Upper lobe of left lung (tissue), 6 donors: ENCODE data around the gene CLIP2. TPM values are rescaled to one million over a fixed set of nuclear protein-coding genes. Genes with fewer than 3 reads are reported as not detected.
"Not testable (repeated sequence)": the region's sequence is repeated elsewhere in the genome, so short reads cannot be mapped to it uniquely, and the experiment has no call there.

ENCODE experiments used
- ATAC-seq, 2 donors: fragments of 200-7000 bp; cut with Tn5 transposase; one replicate each; pipeline ENCODE4 v1.9.1; 2022; ENCODE audit warnings: mild to moderate bottlenecking in 2 of 2, moderate library complexity in 2 of 2; ENCODE audit not compliant: low FRiP score in 2 of 2
- DNase-seq, 2 donors: peaks; one replicate each; pipeline ENCODE4 v3.0.0-alpha.2; 2019 to 2020
- H3K27ac ChIP-seq, 4 donors: fragments of 200-600 bp; sonication (generic); one replicate each; pipeline ENCODE4 v1.5.1; 2016 to 2019
- H3K27me3 ChIP-seq, 4 donors: fragments of 200-600 bp; sonication (generic); one replicate each; pipeline ENCODE4 v1.5.1; 2017 to 2019
- H3K36me3 ChIP-seq, 4 donors: fragments of 200-600 bp; sonication (generic); one replicate each; pipeline ENCODE4 v1.5.1; 2016 to 2019
- H3K4me1 ChIP-seq, 4 donors: fragments of 200-600 bp; sonication (generic); one replicate each; pipeline ENCODE4 v1.5.1; 2018 to 2019
- H3K4me3 ChIP-seq, 4 donors: fragments of 200-600 bp; sonication (generic); one replicate each; pipeline ENCODE4 v1.5.1; 2017 to 2019; ENCODE audit warnings: mild to moderate bottlenecking in 2 of 4, moderate library complexity in 1 of 4
- H3K9me3 ChIP-seq, 4 donors: fragments of 200-600 bp; sonication (generic); one replicate each; pipeline ENCODE4 v1.5.1; 2018 to 2019
- EP300 ChIP-seq, 4 donors: sonication (generic); formaldehyde crosslinking; IDR thresholded peaks; one replicate each; pipeline ENCODE4 v1.5.1; 2017; ENCODE audit warnings: antibody characterized with exemption in 4 of 4, control low read depth in 2 of 4
- POLR2A ChIP-seq, 4 donors: fragments of 450-650 bp; IDR thresholded peaks; one replicate each; pipeline ENCODE4 v1.5.1; 2016 to 2017; ENCODE audit warnings: antibody characterized with exemption in 4 of 4, mild to moderate bottlenecking in 2 of 4
- POLR2AphosphoS5 ChIP-seq, 2 donors: sonication (generic); formaldehyde crosslinking; IDR thresholded peaks; one replicate each; pipeline ENCODE4 v1.5.1; 2017; ENCODE audit warnings: antibody characterized with exemption in 2 of 2
- WGBS, 2 donors: methylation state at CpG; one replicate each; pipeline ENCODE4 v1.1.5; 2017 to 2018; 5-methylcytosine and 5-hydroxymethylcytosine counted together
- total RNA-seq, 6 donors: library from RNA; depleted of rRNA in 4 of 6; stranded (reverse); fragments of >200 nt in 4 of 6; gene quantifications; one replicate each; pipeline versions ENCODE4 v1.1.0 to v1.2.1, GENCODE V29; 2016 to 2021
- TF ChIP-seq, protein P1 (sequence below), 6 experiments: fragments of 450-650 bp in 4 of 6; fragments of 200-600 bp in 2 of 6; sonication (generic) in 2 of 6; IDR thresholded peaks; one replicate each; pipeline ENCODE4 v1.5.1; 2016 to 2019; ENCODE audit warnings: antibody characterized with exemption in 6 of 6
- donor health status: DM: no; HTN: no; CAD: no; lungs with moderate emphysema.
- donor health status: DM: no; HTN: yes; CAD: no; lungs with severe emphysema.

Gene CLIP2
- total RNA-seq, 6 donors from 2014 or later = 12.1 to 55.5 (median 24.8) TPM

DNA sequence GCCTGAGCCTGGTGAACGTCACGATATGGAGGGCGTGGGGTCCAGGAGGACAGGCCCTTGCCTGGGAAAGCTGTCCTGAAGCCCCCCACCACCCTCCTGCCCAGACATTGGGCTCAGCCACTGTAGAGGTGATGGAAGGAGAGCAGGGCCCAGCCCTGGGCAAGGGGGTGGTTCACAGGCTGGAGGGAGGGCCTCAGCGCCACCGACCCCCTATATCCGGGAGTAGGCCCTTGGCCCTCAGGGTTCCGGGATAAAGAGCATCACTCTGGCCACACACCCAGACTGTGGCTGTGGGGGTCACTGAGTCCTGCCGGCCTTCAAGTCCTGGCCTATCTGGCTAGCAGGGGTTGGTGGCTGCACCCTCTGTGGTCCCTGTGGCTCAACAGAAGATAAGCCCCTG lies 109.2 kb downstream of the CLIP2 start:
- DNase-seq (no peak), ATAC-seq (no peak)
- WGBS, 2 donors = 98 to 100% methylated on average over 3 to 8 of the region's 8 CpGs
- Histone ChIP-seq H3K36me3 (peaks cover 0 to 34% (median 16%) of the 10 kb centered on the region in 4 donors), H3K4me1 (peaks cover 0 to 11% (median 6%) of the 10 kb centered on the region in 4 donors), H3K9me3 (no peaks in the 10 kb centered on the region), H3K27me3 (no peaks in the 10 kb centered on the region), H3K4me3 (no peak overlapping the region), H3K27ac (no peak overlapping the region)
- TF ChIP-seq POLR2A (IDR thresholded peaks at IDR 0.05) = no peak
- no peak for TF ChIP-seq EP300 (IDR thresholded peaks at IDR 0.05)
- TF ChIP-seq, protein P1, sequence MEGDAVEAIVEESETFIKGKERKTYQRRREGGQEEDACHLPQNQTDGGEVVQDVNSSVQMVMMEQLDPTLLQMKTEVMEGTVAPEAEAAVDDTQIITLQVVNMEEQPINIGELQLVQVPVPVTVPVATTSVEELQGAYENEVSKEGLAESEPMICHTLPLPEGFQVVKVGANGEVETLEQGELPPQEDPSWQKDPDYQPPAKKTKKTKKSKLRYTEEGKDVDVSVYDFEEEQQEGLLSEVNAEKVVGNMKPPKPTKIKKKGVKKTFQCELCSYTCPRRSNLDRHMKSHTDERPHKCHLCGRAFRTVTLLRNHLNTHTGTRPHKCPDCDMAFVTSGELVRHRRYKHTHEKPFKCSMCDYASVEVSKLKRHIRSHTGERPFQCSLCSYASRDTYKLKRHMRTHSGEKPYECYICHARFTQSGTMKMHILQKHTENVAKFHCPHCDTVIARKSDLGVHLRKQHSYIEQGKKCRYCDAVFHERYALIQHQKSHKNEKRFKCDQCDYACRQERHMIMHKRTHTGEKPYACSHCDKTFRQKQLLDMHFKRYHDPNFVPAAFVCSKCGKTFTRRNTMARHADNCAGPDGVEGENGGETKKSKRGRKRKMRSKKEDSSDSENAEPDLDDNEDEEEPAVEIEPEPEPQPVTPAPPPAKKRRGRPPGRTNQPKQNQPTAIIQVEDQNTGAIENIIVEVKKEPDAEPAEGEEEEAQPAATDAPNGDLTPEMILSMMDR (IDR thresholded peaks at IDR 0.05) = no peak
- no peak for TF ChIP-seq POLR2AphosphoS5 (IDR thresholded peaks at IDR 0.05)

DNA sequence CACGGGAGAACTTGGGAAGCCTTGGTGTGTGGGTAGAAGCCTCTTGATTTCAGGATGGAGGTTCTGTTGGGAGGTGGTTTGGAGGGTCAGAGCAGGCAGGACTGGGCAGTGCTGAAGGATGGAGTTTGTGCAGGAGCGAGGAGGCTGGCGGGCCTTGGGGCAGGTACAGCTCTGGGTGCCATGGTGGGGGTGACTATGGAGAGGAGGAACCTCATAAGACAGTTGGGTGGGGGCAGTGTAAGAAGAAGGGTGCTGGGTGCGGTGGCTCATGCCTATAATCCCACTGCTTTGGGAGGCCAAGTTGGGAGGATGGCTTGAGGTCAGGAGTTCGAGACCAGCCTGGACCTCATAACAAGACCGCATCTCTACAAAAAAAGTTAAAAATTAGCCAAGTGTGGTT lies 109.8 kb downstream of the CLIP2 start:
- H3K36me3 ChIP-seq = peaks cover 0 to 40% (median 19%) of the 10 kb centered on the region in 4 donors
- WGBS, 2 donors = 91 to 93% methylated on average over 6 of the region's 6 CpGs
- ATAC-seq = no peak
- H3K9me3 ChIP-seq = no peaks in the 10 kb centered on the region
- no peak for TF ChIP-seq EP300 (IDR thresholded peaks at IDR 0.05)
- no peak for TF ChIP-seq POLR2A (IDR thresholded peaks at IDR 0.05)
- TF ChIP-seq, protein P1 (IDR thresholded peaks at IDR 0.05) = no peak
- H3K27ac ChIP-seq = no peak overlapping the region
- peaks cover 0 to 5% (median 5%) of the 10 kb centered on the region in 4 donors for H3K4me1 ChIP-seq
- DNase-seq = no peak
- H3K4me3 ChIP-seq = no peak overlapping the region
- no peaks in the 10 kb centered on the region for H3K27me3 ChIP-seq

DNA sequence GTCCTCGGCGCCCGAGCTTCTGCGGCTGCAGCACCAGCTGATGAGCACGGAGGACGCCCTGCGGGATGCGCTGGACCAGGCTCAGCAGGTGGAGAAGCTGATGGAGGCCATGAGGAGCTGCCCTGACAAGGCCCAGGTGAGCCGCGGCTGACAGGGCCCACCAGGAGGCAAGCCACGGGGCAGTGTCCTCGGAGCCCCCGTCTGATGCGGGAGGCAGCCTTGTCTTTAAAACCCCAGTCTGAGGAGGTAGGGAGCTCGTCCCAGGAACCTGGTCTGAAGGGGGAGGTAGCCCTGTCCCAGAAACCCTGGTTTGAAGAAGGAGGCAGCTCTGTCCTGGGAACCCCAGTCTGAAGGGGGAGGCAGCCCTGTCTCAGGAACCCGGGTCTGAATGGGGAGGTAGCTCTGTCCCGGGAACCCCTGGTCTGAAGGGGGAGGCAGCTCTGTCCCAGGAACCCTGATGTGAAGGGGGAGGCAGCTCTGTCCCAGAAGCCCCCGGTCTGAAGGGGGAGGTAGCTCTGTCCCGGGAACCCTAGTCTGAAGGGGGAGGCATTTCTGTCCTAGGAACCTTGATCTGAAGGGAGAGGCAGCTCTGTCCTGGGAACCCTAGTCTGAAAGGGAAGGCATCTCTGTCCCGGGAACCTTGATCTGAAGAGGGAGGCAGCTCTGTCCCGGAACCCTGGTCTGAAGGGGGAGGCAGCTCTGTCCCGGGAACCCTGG lies 111.4 kb downstream of the CLIP2 start:
- WGBS, 2 donors = 83 to 91% methylated on average over 16 to 21 of the region's 22 CpGs

DNA sequence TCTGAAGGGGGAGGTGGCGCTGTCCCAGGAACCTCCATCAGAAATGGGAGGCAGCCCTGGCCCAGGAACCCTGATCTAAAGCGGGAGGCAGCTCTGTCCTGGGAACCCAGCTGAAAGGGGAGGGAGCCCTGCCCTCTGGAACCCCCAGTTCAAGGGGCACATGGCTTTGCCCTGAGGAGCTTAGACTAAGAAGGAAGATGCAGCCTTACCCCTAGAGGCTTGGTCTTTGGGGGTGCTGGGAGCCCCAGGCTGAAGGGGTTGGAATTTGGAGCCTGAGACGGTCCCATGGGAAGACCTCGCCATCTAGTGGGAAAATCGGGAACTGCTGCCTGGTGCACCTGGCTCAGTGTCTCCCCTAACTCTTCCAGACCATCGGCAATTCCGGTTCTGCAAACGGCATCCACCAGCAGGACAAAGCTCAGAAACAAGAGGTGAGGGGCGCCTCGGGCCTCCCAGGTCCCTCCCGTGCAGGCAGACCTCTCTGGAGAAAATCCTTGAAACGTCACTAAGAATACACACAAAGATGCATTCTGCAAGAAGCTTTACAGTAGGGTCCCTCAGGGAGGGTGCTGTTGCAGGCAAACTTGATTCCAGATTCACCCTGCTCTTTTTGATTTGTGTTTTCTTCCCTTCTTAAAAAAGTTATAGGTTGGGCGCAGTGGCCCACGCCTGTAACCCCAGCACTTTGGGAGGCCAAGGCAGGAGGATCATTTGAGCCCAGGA lies 112.1 kb downstream of the CLIP2 start:
- peak; percentile 38 to 80 for ATAC-seq
- H3K27me3 ChIP-seq = no peaks in the 10 kb centered on the region
- no peaks in the 10 kb centered on the region for H3K9me3 ChIP-seq
- 48 to 58% methylated on average over 8 to 11 of the region's 14 CpGs for WGBS, 2 donors
- peak in 1 of 2 donors; percentile 60 for DNase-seq
- no peak overlapping the region for H3K4me3 ChIP-seq
- H3K27ac ChIP-seq = no peak overlapping the region
- TF ChIP-seq, protein P1 (IDR thresholded peaks at IDR 0.05) = peak; percentile 90 to 97 (median 92)
- TF ChIP-seq EP300 (IDR thresholded peaks at IDR 0.05) (no peak), POLR2AphosphoS5 (IDR thresholded peaks at IDR 0.05) (no peak), POLR2A (IDR thresholded peaks at IDR 0.05) (no peak)
- peaks cover 0 to 48% (median 26%) of the 10 kb centered on the region in 4 donors for H3K36me3 ChIP-seq
- H3K4me1 ChIP-seq = no peaks in the 10 kb centered on the region

More for the DNA sequence above, 111.4 kb downstream of the CLIP2 start:
- TF ChIP-seq POLR2AphosphoS5 (IDR thresholded peaks at IDR 0.05) (no peak), POLR2A (IDR thresholded peaks at IDR 0.05) (no peak), EP300 (IDR thresholded peaks at IDR 0.05) (no peak)
- TF ChIP-seq, protein P1 (IDR thresholded peaks at IDR 0.05) = no peak
- Histone ChIP-seq H3K9me3 (no peaks in the 10 kb centered on the region), H3K27ac (no peak overlapping the region), H3K4me3 (no peak overlapping the region), H3K27me3 (no peaks in the 10 kb centered on the region), H3K36me3 (peaks cover 0 to 52% (median 27%) of the 10 kb centered on the region in 4 donors), H3K4me1 (no peaks in the 10 kb centered on the region)
- ATAC-seq (no peak), DNase-seq (peak in 1 of 2 donors; percentile 82)

DNA sequence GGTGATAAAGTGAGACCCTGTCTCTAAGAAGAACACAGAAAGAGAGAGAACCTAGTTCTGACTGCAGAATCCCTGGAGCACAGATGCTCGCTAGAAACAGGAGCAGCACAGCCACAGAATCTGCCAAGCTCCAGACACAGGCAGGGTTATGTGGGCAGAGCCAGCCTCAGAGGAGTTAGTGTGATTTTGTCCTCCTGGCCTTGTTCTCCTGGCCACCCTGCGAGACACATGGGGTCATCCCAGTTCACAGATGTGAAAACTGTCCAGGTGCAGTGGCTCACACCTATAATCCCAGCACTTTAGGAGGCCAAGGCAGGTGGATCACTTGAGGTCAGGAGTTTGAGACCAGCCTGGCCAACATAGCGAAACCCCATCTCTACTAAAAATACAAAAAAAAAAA lies 113.5 kb downstream of the CLIP2 start:
- not testable (repeated sequence) for H3K27me3 ChIP-seq, H3K4me3 ChIP-seq, H3K4me1 ChIP-seq, H3K27ac ChIP-seq, H3K9me3 ChIP-seq, DNase-seq, ATAC-seq
- H3K36me3 ChIP-seq = peaks cover 0 to 42% (median 20%) of the 10 kb centered on the region in 4 donors
- 97 to 100% methylated on average over 1 to 3 of the region's 3 CpGs for WGBS, 2 donors
